Measurements from ENCODE around the gene STAB2.

GRCh38 chr12:103571286-103571685, 15.8 kb upstream of the STAB2 start:
- TF ChIP-seq CTCF (IDR thresholded peaks at IDR 0.05; ENCODE audit: low read length) (no peak), EZH2 (IDR thresholded peaks at IDR 0.05; ENCODE audit: borderline replicate concordance, low read length) (no peak)
